Stimulated activated CD4-positive, alpha-beta T cell treated with anti-CD3 and anti-CD28 coated beads, Interleukin-1b, Interleukin-23, amount 100 ng/mL, for 1 hour (primary cell): ENCODE data around the gene CIAO2A.
"Not testable (repeated sequence)": the region's sequence is repeated elsewhere in the genome, so short reads cannot be mapped to it uniquely, and the experiment has no call there.

Source experiments
- DNase-seq, 2 donors: peaks; one replicate each; pipeline ENCODE4 v3.0.0-alpha.2; 2020; ENCODE audit warnings: low read depth in 2 of 2

CIAO2A gene

GRCh38 chr15:64112073-64112772 is 18.6 kb upstream of the CIAO2A start:
- no peak for DNase-seq

DNA sequence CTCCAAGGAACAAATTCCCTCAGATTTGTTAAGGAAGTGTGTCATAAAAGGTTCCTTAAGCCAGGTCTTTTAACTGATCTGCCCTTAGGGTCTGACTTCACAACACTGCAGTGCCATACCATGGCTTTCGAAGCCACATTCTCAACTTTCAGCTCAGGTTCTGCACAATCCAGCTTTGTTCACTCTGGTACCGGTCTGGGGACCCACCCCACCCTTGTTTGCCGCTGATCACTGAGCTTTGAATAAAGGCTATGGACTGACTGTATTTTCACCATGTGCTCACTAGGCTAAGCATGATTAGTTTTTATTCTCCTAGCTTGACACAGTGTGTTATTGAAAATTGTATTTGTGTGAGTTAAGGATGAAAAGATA is 18.0 kb upstream of the CIAO2A start:
- DNase-seq = no peak

DNA sequence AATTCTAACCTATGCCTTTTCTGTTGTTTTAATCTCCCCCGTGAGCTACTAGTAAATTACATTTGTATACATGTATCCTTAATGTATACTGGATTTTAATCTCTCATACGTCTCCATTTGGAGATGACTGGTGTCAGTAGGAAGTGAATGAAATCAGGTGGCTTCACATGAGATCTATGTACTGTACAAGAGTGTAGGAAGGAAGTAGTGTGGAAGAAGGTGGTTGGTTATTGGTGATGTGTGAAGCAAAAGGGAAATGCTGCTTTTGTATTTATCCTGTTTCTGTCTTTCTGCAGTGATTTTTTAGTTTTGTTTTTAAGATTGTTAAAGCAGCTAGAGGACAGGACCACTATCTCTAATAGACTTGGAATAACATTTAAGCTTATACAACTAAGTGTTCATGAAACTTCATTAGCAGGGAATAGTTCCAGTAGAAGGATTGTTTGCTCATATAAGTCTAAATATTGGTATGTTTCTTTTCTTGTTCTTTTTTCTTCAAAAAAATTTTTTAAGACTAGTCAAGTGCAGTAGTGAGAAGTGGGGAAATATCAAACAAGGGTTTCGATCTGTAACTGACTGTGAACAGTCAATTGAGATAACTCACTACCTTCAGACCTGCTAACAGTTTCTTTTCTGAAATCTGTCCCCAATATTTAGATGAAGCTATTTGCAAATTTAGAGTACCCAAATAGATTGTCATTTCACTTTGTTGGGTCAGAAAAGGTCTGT is 17.5 kb upstream of the CIAO2A start:
- DNase-seq = no peak

GRCh38 chr15:64110108-64110701 is 16.6 kb upstream of the CIAO2A start:
- DNase-seq = not testable (repeated sequence)

- DNase-seq = no peak
Measured at GRCh38 chr15:64107337-64107736, 13.7 kb upstream of the CIAO2A start.

DNA sequence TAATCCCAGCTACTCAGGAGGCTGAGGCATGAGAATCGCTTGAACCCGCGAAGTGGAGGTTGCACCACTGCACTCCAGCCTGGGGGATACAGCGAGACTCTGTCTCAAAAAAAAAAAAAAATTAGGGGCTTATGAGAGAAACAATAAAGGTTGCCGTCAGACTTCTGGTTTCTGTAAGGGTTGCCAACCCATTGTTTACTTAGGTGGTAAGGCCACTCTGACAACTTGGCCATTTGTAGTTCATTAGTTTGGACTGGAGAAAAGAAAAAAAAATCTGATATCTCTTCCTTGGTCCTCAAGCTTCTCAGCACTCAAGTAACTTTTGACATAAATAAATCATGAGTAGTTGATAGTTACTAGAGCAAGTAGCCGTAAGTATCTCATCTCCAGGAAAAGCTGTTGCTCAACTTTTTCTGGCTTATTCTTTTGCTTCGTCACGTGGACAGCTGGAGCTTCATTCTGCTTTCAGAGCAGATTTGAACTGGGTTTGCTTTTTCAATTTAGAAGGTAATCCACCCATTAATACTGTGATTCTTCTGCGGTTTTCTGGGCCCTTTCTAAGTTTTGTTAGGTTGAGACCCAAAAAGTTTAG is 11.6 kb upstream of the CIAO2A start:
- DNase-seq = no peak

DNA sequence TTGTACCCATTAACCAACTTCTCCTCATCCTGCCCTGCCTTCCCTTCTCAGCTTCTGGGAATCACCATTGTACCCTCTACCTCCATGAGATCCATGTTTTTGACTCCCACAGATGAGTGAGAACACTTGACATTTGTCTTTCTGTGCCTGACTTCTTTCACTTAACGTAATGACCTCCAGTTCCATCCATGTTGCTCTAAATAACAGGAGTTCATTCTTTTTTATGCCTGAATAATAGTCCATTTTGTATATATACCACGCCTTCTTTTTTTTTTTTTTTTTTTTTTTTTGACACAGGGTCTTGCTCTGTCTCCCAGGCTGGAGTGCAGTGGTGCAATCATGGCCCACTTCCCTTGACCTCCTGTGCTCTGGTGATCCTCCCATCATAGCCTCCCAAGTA is 8.9 kb upstream of the CIAO2A start:
- no peak for DNase-seq

DNA sequence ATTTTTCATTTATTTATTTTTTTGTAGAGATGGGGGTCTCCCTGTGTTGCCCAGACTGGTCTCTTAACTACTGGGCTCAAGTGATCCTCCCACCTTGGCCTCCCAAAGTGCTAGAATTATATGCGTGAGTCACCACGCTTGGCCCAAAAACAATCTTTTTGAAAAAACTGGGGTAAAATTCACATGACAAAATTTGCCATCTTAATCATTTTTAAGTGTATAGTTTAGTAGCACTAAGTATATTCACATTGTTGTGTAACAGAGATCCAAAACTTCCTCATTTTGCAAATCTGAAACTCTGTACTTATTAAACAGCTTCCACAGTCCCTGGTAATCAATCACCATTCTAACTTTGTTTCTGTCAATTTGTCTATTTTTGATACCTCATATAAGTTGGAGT is 7.3 kb upstream of the CIAO2A start:
- no peak for DNase-seq

- no peak for DNase-seq
Measured at GRCh38 chr15:64099379-64099778, 5.7 kb upstream of the CIAO2A start.

DNA sequence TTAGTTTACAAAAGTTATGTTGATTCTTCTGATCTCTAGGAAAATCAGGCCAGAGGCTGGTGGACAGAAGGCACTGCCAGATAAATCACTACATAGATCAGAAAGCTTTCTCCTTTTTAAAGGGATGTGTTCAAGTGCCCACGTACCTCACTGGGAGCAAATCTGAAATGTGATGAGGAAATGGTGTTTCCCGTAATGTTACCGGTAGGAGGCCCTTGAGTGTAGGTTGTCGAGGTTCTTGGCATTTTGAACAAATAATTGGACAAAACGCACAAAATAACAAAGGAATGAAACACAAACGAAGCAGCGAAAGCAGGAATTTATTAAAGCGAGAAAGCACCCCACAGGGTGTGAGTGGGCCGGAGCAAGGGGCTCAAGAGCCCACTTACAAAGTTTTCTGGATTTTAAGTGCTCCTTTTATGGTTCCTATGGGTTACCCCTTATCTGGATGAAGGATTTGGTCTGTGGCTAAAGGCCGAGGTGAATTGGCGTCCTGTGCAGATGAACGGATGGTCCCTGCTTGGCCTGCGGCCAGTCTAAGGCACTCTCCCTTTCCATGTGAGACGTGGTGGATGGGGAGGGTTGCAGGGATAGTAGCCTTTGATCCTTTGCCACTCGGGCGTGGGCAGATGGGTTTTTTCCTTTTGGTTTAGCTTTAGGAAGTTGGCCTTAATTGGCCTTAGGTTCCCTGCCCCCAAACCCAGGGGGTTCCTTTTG is 3.2 kb upstream of the CIAO2A start:
- DNase-seq = no peak

DNA sequence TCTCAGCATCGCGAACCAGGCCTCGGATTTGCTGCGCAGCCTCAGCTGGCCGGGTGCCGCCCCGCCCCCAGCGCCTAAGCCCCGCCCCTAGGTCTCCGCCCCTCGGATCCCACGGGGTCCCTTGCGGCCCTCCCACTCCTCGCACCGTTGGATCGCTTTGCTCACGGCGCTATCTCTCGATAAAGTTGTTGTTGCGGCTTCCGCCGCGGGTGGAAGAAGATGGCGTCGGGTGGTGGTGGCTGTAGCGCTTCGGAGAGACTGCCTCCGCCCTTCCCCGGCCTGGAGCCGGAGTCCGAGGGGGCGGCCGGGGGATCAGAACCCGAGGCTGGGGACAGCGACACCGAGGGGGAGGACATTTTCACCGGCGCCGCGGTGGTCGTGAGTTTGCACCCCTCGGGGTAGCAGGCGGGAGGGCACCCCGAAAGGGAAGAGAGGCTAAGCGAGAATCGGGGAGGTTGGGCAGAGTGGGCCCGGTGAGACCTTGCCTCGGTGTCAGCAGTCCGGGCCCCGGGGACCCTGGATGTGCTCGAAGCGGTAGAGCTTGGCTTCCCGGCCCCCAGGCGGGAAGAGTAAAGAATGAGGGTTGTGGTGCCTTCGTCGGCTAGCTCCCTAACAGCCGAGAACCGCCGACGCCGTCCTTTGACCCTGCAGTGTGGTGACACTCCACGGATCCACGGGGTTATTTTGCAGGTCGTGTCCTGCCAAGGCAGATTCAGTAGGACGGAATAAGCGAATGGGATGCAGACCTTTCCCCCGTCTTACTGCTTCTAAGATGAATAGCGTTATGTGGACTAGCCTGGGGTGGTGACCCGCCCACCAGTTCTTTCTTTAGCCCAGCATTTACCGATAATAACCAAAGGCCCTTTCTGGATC is 2.4 kb upstream of the CIAO2A start, which contains the start of gene SNX1:
TSS of gene SNX1 (plus strand) at position 188 of the 873 bp plus-strand sequence. CDS start at position 220, 32 bp downstream.
- DNase-seq = peak; percentile 85 to 99

- DNase-seq = no peak
Measured at GRCh38 chr15:64095431-64095794, 1.8 kb upstream of the CIAO2A start.

DNA sequence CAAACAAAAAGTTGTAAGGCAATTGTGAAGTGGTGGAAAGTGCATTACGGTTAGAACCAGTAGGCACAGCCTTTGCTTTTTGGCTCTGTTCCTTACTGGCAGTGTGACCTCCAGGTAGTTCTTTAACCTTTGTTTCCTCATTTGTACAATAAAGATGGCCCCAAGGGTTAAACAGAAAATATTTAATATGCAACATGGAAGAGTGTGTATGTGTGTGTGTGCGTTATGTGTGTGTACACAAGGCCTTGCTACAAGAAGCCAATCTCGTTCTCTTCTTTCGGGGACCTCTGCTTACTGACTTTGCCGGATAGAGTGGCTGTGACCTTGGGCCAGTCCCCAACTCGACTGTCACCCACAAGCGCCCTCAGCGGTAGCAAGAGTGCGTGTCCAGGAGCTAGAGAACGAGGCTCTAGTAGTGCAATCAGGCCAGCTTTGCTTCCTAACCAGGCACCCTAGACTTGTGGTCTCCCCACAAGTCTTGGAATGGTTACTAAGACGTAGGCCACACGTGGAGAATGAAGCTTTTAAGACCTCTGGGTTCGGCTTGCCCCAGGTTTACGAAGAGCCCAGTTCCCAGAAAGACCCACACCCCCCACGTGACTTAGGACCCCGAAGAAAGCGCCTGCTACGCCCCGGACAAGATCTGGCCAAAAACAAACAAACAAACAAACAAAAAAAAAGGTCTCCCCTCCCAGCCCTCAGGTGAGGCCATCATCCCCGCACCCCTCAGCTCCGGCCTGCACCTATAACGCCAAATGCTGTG is 593 bp downstream of the CIAO2A start:
- no peak for DNase-seq

GRCh38 chr15:64092075-64092820 is 1.4 kb downstream of the CIAO2A start:
- no peak for DNase-seq

DNA sequence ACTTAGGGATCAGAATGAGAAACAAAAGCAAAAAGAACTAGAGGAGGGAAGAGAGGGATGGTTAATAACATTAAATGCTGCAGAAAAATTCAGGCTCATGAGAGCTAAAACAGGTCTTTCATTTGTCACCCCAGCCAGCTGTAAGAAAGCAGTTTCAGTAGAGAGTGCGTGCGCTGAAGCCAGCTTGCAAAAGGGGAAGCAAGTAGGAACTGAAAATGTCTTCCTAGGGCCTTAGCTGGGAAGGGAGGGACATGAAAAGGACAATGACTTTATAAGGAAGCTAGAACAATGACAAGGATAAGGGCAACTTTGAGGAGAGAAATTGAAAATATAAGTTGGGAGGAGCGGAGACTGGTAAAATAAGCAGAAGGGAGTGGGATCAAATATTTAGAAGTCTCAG is 3.1 kb downstream of the CIAO2A start:
- no peak for DNase-seq

- DNase-seq = no peak
Measured at GRCh38 chr15:64089543-64090280, 3.9 kb downstream of the CIAO2A start.

DNA sequence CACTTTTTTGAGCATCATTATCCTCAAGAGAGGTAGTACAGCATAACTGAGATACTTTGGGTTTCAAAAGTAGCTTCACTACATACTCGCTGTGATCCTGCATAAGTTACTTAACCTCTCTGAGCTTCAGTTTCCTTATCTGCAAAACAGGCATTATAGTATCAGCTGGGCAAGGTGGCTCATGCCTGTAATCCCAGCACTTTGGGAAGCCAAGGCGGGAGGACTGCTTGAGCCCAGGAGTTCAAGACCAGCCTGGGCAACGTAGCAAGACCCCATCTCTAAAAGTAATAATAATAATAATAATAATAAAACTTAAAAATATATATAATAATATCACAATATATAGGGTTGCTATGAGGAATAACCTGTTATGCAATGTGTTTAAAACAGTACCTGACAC is 10.9 kb downstream of the CIAO2A start:
- DNase-seq = no peak

DNA sequence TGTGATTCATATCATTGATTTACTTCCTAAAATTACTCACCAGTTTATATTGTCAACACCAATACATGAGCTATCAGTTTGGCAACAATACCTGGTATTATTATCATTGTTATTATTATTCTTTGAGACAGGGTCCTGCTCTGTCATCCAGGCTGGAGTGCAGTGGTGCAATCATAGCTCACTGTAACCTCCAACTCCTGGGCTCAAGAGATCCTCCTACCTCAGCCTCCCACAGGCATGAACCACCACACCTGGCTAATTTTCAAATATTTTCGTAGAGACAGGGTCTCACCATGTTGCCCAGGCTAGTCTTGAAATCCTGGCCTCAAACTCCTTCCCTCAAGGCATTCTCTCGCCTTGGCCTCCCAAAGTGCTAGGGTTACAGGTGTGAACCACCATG is 20.1 kb downstream of the CIAO2A start:
- DNase-seq = not testable (repeated sequence)

DNA sequence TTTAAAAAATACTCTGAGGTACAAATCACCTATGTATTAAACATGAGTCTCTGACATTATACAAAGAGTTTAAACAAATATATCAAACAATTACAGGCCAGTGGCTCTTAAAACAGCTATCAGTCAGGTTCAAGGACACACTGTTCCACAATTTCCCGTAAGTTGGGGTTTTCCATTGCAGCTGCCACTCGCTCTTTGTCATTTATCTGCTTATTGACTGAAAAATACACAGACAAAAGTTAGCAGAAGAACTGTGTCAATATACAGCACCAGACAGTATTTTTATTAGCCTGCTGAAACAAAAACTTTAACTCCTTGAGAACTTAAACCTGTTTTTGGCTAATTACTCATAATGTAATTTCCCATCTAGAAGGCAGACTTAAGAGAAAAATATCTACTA is 20.8 kb downstream of the CIAO2A start:
- DNase-seq = no peak
